K562 (cell line): Measurements from ENCODE around the gene GPR153. TPM values are rescaled to one million over a fixed set of nuclear protein-coding genes. Genes with fewer than 3 reads are reported as not detected.

ENCODE experiments used
- ATAC-seq: fragments of 200-7000 bp; cut with Tn5 transposase; 3 replicates; pipeline ENCODE4 v1.9.1; 2020; ENCODE audit warnings: moderate library complexity
- BruUV-seq: library from RNA; stranded (reverse); fragments of 400-500 nt; replicated peaks from 2 replicates; lab custom pipeline; 2021; lab: Mats Ljungman, UMichigan
- CTCF ChIA-PET: fragments of 300-600 bp; formaldehyde crosslinking; extraction: SDS; loops from one replicate; lab custom pipeline; 2021; ENCODE audit warnings: low intra/inter-chr PET ratio; lab: Yijun Ruan, JAX
- POLR2A ChIA-PET: fragments of 300-600, 350-650 bp; sonication (Branson Sonifier 250); formaldehyde crosslinking; extraction: SDS; loops from one replicate; lab custom pipeline; 2021; ENCODE audit warnings: antibody characterized with exemption, inconsistent platforms; lab: Yijun Ruan, JAX
- DNase-seq, 4 experiments: peaks; one replicate each; pipeline versions ENCODE4 v3.0.0 to v3.0.0-alpha.2; 2011 to 2018; ENCODE audit warnings: low spot score in 3 of 4, mixed read lengths in 3 of 4; ENCODE audit errors: extremely low read depth in 1 of 4
- FAIRE-seq: peaks from 2 replicates; lab custom pipeline; 2011; peaks lifted over from hg19 to GRCh38; lab: Jason Lieb, UNC
- H2AFZ ChIP-seq: 2 replicates; pipeline ENCODE4 v1.6.0; 2011; ENCODE audit warnings: low read depth, low read length, control low read depth, inconsistent platforms
- H3K27ac ChIP-seq: fragments of 200-600 bp; 3 replicates; pipeline ENCODE4 v1.8.0; 2011; ENCODE audit warnings: low read depth, mild to moderate bottlenecking, control low read depth, inconsistent platforms, low read length, moderate library complexity, mixed read lengths; ENCODE audit errors: extremely low read depth
- H3K27me3 ChIP-seq, 2 experiments: fragments of 300-600 bp in 1 of 2; 2 replicates in 1 of 2; 3 replicates in 1 of 2; pipeline versions ENCODE4 v1.6.0 to v1.8.0; 2011; ENCODE audit warnings: inconsistent platforms in 2 of 2, low read length in 2 of 2, mild to moderate bottlenecking in 1 of 2, mixed read lengths in 1 of 2, moderate library complexity in 1 of 2; ENCODE audit not compliant: control insufficient read depth in 2 of 2, insufficient read depth in 2 of 2
- H3K36me3 ChIP-seq: fragments of 300-600 bp; 3 replicates; pipeline ENCODE4 v1.8.0; 2011; ENCODE audit warnings: mild to moderate bottlenecking, low read length, inconsistent platforms; ENCODE audit not compliant: control insufficient read depth, insufficient read depth
- H3K4me1 ChIP-seq, 2 experiments: fragments of 200-600 bp in 1 of 2; replicated peaks in 1 of 2; 2 replicates in 1 of 2; 3 replicates in 1 of 2; pipeline versions ENCODE4 v1.5.1 to v1.8.0; 2011; ENCODE audit warnings: inconsistent platforms in 2 of 2, low read length in 2 of 2, mild to moderate bottlenecking in 1 of 2, mixed read lengths in 1 of 2, moderate library complexity in 1 of 2; ENCODE audit not compliant: control insufficient read depth in 2 of 2, insufficient read depth in 2 of 2
- H3K4me2 ChIP-seq: 2 replicates; pipeline ENCODE4 v1.6.1; 2011; ENCODE audit warnings: low read length, control low read depth, inconsistent platforms, mixed read lengths; ENCODE audit not compliant: insufficient read depth
- H3K4me3 ChIP-seq: fragments of 200-600 bp; sonication (generic), shearing (Covaris generic); 2 replicates; pipeline ENCODE4 v1.5.1; 2016; ENCODE audit warnings: control low read depth, inconsistent platforms
- H3K79me2 ChIP-seq: fragments of 200-600 bp; 3 replicates; pipeline ENCODE4 v1.8.0; 2011; ENCODE audit warnings: low read length, inconsistent platforms; ENCODE audit not compliant: control insufficient read depth, insufficient read depth
- H3K9ac ChIP-seq, 2 experiments: 2 replicates each; pipeline versions ENCODE4 v1.6.0 to v1.6.1; 2011; ENCODE audit warnings: low read depth in 2 of 2, low read length in 2 of 2, control low read depth in 1 of 2, inconsistent platforms in 1 of 2, mild to moderate bottlenecking in 1 of 2, mixed read lengths in 1 of 2; ENCODE audit not compliant: insufficient read depth in 1 of 2
- H3K9me1 ChIP-seq: one replicate; pipeline ENCODE4 v1.6.0; 2011; ENCODE audit warnings: inconsistent platforms, mild to moderate bottlenecking, low read length, moderate library complexity; ENCODE audit not compliant: control insufficient read depth, insufficient read depth
- H3K9me3 ChIP-seq: replicated peaks from 2 replicates; pipeline ENCODE4 v1.5.1; 2011; ENCODE audit warnings: low read depth, low read length, inconsistent platforms; ENCODE audit not compliant: control insufficient read depth, insufficient read depth
- H4K20me1 ChIP-seq: replicated peaks from 2 replicates; pipeline ENCODE4 v1.6.1; 2011; ENCODE audit warnings: low read length, inconsistent platforms, mixed read lengths; ENCODE audit not compliant: control insufficient read depth, insufficient read depth
- CREB1 ChIP-seq, 2 experiments: sonication (generic) in 1 of 2; formaldehyde crosslinking in 1 of 2; IDR thresholded peaks; 2 replicates each; pipeline versions ENCODE4 v1.6.1 to v1.8.0; 2012 to 2022; ENCODE audit warnings: inconsistent platforms in 1 of 2, mild to moderate bottlenecking in 1 of 2, missing genetic modification reagents in 1 of 2, moderate library complexity in 1 of 2
- HDAC3 ChIP-seq: fragments of 450-650 bp; IDR thresholded peaks from 2 replicates; pipeline ENCODE4 v1.6.1; 2018; ENCODE audit warnings: borderline replicate concordance, mild to moderate bottlenecking, moderate library complexity; ENCODE audit not compliant: partially characterized antibody
- POLR3G ChIP-seq: IDR thresholded peaks from 2 replicates; pipeline ENCODE4 v1.6.1; 2011; ENCODE audit not compliant: insufficient read length, insufficient replicate concordance; ENCODE audit errors: extremely low read depth
- PRDM10 ChIP-seq: fragments of 450-650 bp; IDR thresholded peaks from 2 replicates; pipeline ENCODE4 v1.6.1; 2018; ENCODE audit not compliant: partially characterized antibody
- UBTF ChIP-seq, 2 experiments: IDR thresholded peaks; 2 replicates each; pipeline ENCODE4 v1.6.1; 2012; ENCODE audit warnings: improper control_type of control experiment in 2 of 2, low read depth in 2 of 2, low read length in 2 of 2, borderline replicate concordance in 1 of 2
- ZNF280A ChIP-seq: fragments of 450-650 bp; IDR thresholded peaks from 2 replicates; pipeline ENCODE4 v1.6.1; 2018; ENCODE audit warnings: mild to moderate bottlenecking, low read depth; ENCODE audit not compliant: partially characterized antibody
- WGBS: fragments of 100-300 bp; shearing (Covaris generic); methylation state at CpG from one replicate; pipeline ENCODE4 v1.1.6; 2016; ENCODE audit warnings: low coverage, mixed read lengths; ENCODE audit not compliant: insufficient coverage; ENCODE audit errors: missing lambda C conversion rate; 5-methylcytosine and 5-hydroxymethylcytosine counted together
- in situ Hi-C: fragments of 300-500 bp; cut with MboI; formaldehyde crosslinking; loops from 4 replicates; pipeline ENCODE4 v1.15.0; 2018; ENCODE audit warnings: inconsistent platforms, mixed read lengths
- intact Hi-C: fragments of 100-400 bp; cut with micrococcal nuclease; formaldehyde crosslinking; loops from 2 replicates; pipeline ENCODE4 v1.14.2; 2022
- polyA plus RNA-seq, 8 experiments: library from polyadenylated mRNA; depleted of rRNA in 4 of 8; stranded (reverse) in 5 of 8; unstranded in 3 of 8; fragments of >200 nt; fragmentation: Nextera tagmentation in 2 of 8; fragmentation: Illumina TruSeq in 1 of 8; extraction: Ambion mirVana in 2 of 8; extraction: Trizol in 1 of 8; gene quantifications; 2 replicates each; pipeline versions ENCODE4 v1.2.1 to v1.2.3, GENCODE V29; 2011 to 2014; ENCODE audit warnings: inconsistent platforms in 1 of 8, missing spikeins in 1 of 8
- total RNA-seq, 7 experiments: library from RNA; depleted of rRNA in 6 of 7; stranded (reverse); fragments of >200 nt in 6 of 7; fragmentation: Illumina TruSeq in 2 of 7; extraction: Trizol in 2 of 7; gene quantifications; 2 replicates each; pipeline versions ENCODE4 v1.2.1 to v1.2.3, GENCODE V29; 2011 to 2021; ENCODE audit warnings: low replicate concordance in 1 of 7

GPR153 gene
- total and polyA plus RNA-seq, 9 of the 15 experiments (the other 6 are each of a cell fraction or from before 2014, with no cell fraction given), result 0.01 to 1.5 (median 0.51) TPM

GRCh38 chr1:6202256-6202655 is 58.6 kb downstream of the GPR153 start:
- no peak for FAIRE-seq
- BruUV-seq, result no TSS peak
- intact Hi-C loops (no loop called here), in situ Hi-C loops (no loop called here)
- no peak for DNase-seq
- no peak overlapping the region for H2AFZ ChIP-seq
- ChIA-PET POLR2A (interaction anchor here (0.6 to 1.1 kb wide), 3 partner anchors 24 to 87 kb away, joined by 3 to 4 read pairs (median 3); no protein-coding TSS in a partner anchor), CTCF (no interaction called here)
- no peak overlapping the region for H3K9ac ChIP-seq
- peaks cover 5% of the 10 kb centered on the region; the same call in 1 of the 2 replicates for H4K20me1 ChIP-seq
- no peaks in the 10 kb centered on the region for H3K27me3 ChIP-seq
- no peaks in the 10 kb centered on the region for H3K9me1 ChIP-seq
- peaks cover 57% of the 10 kb centered on the region for H3K79me2 ChIP-seq
- no peak overlapping the region for H3K4me2 ChIP-seq
- 81% methylated on average over 7 of the region's 7 CpGs for WGBS
- peaks cover 28 to 49% of the 10 kb centered on the region in 2 experiments; a peak in 4 of 5 replicates for H3K4me1 ChIP-seq
- peaks cover 22% of the 10 kb centered on the region for H3K36me3 ChIP-seq
- H3K9me3 ChIP-seq, result no peaks in the 10 kb centered on the region
- no peak overlapping the region for H3K27ac ChIP-seq
- no peak for ATAC-seq
- H3K4me3 ChIP-seq, result no peak overlapping the region
- TF ChIP-seq ZNF280A (no peak), HDAC3 (no peak), CREB1 (IDR thresholded peaks at IDR 0.05) (no peak), CREB1 (CRISPR knock-in tag; IDR thresholded peaks at IDR 0.05) (no peak), PRDM10 (peak; percentile 52), POLR3G (no peak), UBTF (IDR thresholded peaks at IDR 0.05; ENCODE audit: borderline replicate concordance in 1 of 2, low read depth in 2 of 2, low read length in 2 of 2) (no peak)
